Measurements from ENCODE around the gene CAMSAP1.
"Not testable (repeated sequence)": the region's sequence is repeated elsewhere in the genome, so short reads cannot be mapped to it uniquely, and the experiment has no call there.

CAMSAP1 gene

GRCh38 chr9:135901031-135901758 lies 6.2 kb downstream of the CAMSAP1 start:
- H3K4me3 ChIP-seq (ENCODE audit: control insufficient read depth, low read depth, low read length) = no peak overlapping the region
- no peak for TF ChIP-seq CTCF (conservative IDR thresholded peaks at IDR 0.05; ENCODE audit: control insufficient read depth, insufficient read depth, low read depth, low read length)
- DNase-seq (ENCODE audit: low read depth) = no peak

GRCh38 chr9:135898634-135899407 lies 8.5 kb downstream of the CAMSAP1 start:
- no peak overlapping the region for H3K4me3 ChIP-seq (ENCODE audit: control insufficient read depth, low read depth, low read length)
- no peak for TF ChIP-seq CTCF (conservative IDR thresholded peaks at IDR 0.05; ENCODE audit: control insufficient read depth, insufficient read depth, low read depth, low read length)
- DNase-seq (ENCODE audit: low read depth) = peak; percentile 96

GRCh38 chr9:135896626-135897025 lies 10.7 kb downstream of the CAMSAP1 start:
- DNase-seq (ENCODE audit: low read depth) = no peak
- TF ChIP-seq CTCF (conservative IDR thresholded peaks at IDR 0.05; ENCODE audit: control insufficient read depth, insufficient read depth, low read depth, low read length) = no peak
- no peak overlapping the region for H3K4me3 ChIP-seq (ENCODE audit: control insufficient read depth, low read depth, low read length)

- H3K4me3 ChIP-seq (ENCODE audit: control insufficient read depth, low read depth, low read length) = no peak overlapping the region
- DNase-seq (ENCODE audit: low read depth) = no peak
- TF ChIP-seq CTCF (conservative IDR thresholded peaks at IDR 0.05; ENCODE audit: control insufficient read depth, insufficient read depth, low read depth, low read length) = no peak
Observed at GRCh38 chr9:135896205-135896604, 11.1 kb downstream of the CAMSAP1 start.

- no peak overlapping the region for H3K4me3 ChIP-seq (ENCODE audit: control insufficient read depth, low read depth, low read length)
- no peak for TF ChIP-seq CTCF (conservative IDR thresholded peaks at IDR 0.05; ENCODE audit: control insufficient read depth, insufficient read depth, low read depth, low read length)
- DNase-seq (ENCODE audit: low read depth) = no peak
Observed at GRCh38 chr9:135895202-135895848, 12.0 kb downstream of the CAMSAP1 start.

GRCh38 chr9:135893104-135893503 lies 14.2 kb downstream of the CAMSAP1 start:
- DNase-seq (ENCODE audit: low read depth) = no peak
- TF ChIP-seq CTCF (conservative IDR thresholded peaks at IDR 0.05; ENCODE audit: control insufficient read depth, insufficient read depth, low read depth, low read length) = no peak
- H3K4me3 ChIP-seq (ENCODE audit: control insufficient read depth, low read depth, low read length) = no peak overlapping the region

GRCh38 chr9:135892327-135892726 lies 15.0 kb downstream of the CAMSAP1 start:
- not testable (repeated sequence) for H3K4me3 ChIP-seq (ENCODE audit: control insufficient read depth, low read depth, low read length); DNase-seq (ENCODE audit: low read depth)

All from fibroblast of mammary gland (primary cell).